GM21423 (cell line): Measurements from ENCODE around the gene FOXS1.

Experiments used
- ATAC-seq: cut with Tn5 transposase; IDR thresholded peaks from one replicate; pipeline ENCODE4 v1.9.1; 2021; ENCODE audit warnings: mild to moderate bottlenecking, moderate library complexity; ENCODE audit not compliant: unreplicated experiment

Gene FOXS1

DNA sequence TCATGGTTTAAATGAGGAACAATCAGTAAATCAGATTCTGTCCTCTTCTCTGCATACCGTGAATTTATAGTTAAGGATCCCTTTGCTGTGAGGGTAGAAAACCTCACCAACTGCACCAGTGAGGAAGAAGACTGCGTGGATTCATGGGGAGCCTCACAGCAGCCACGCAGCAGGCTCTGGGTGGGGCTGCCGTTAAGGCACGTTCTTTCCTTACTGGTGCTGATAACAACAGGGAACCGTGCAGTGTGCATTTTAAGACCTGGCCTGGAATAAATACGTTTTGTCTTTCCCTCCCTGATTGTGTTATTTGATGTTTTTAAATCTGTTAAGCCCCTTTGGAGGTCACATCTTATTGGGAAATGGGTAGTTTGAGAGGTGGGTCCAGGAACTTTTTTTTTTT is 43.9 kb downstream of the FOXS1 start:
- no peak for ATAC-seq

DNA sequence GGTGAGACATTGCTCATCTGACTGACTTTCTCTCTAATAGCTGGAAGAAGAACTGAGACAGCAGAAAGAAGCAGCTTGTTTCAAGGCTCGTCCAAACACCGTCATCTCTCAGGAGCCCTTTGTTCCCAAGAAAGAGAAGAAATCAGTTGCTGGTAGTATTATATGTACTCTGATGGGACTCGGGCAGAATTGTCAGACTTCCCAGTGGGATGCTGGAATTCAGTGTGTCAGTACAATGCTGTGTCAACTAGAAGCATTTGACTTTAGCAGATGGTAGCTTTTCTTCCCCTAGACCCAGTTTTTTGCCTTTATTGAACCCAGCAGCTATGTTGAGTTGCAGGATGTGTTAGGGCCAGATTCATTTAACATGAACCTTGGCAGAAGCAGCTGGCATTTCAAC is 48.0 kb downstream of the FOXS1 start:
- ATAC-seq, result no peak
